GM13976 (cell line): ENCODE measurements around the gene ISOC1.

ENCODE experiments used
- DNase-seq: peaks from one replicate; pipeline ENCODE4 v3.0.0; 2012; ENCODE audit warnings: low spot score
- CTCF ChIP-seq: IDR thresholded peaks from 2 replicates; pipeline ENCODE4 v1.5.1; 2012; ENCODE audit warnings: borderline replicate concordance, mild to moderate bottlenecking; ENCODE audit not compliant: insufficient read depth; ENCODE audit errors: extremely low read depth, missing control alignments, control extremely low read depth
- in situ Hi-C: fragments of 300-500 bp; cut with MboI; formaldehyde crosslinking; loops from one replicate; pipeline ENCODE4 v1.12.0; 2022; ENCODE audit warnings: low sequenced_read_pairs, mixed read lengths, inconsistent platforms; ENCODE audit not compliant: unreplicated experiment

The ISOC1 gene

GRCh38 chr5:129125819-129126218, 31.3 kb downstream of the ISOC1 start:
- TF ChIP-seq CTCF: no peak
- in situ Hi-C loops: loop anchor here (25.0 kb wide), 1 partner anchor 214 kb away; no protein-coding TSS in a partner anchor
- peak; percentile 27 for DNase-seq

GRCh38 chr5:129133553-129133952, 39.0 kb downstream of the ISOC1 start:
- TF ChIP-seq CTCF: no peak
- DNase-seq: no peak
- in situ Hi-C loops: loop anchor here (25.0 kb wide), 1 partner anchor 221 kb away; no protein-coding TSS in a partner anchor

- TF ChIP-seq CTCF: no peak
- no peak for DNase-seq
- in situ Hi-C loops: loop anchor here (25.0 kb wide), 1 partner anchor 223 kb away; no protein-coding TSS in a partner anchor
Observed at GRCh38 chr5:129135633-129136032, 41.1 kb downstream of the ISOC1 start.

- in situ Hi-C loops: loop anchor here (25.0 kb wide), 1 partner anchor 225 kb away; no protein-coding TSS in a partner anchor
- no peak for DNase-seq
- TF ChIP-seq CTCF: no peak
Observed at GRCh38 chr5:129137637-129138036, 43.1 kb downstream of the ISOC1 start.

- in situ Hi-C loops: loop anchor here (25.0 kb wide), 1 partner anchor 229 kb away; no protein-coding TSS in a partner anchor
- no peak for TF ChIP-seq CTCF
Observed at GRCh38 chr5:129141078-129141477, 46.5 kb downstream of the ISOC1 start.

GRCh38 chr5:129141696-129142095, 47.1 kb downstream of the ISOC1 start:
- no peak for DNase-seq
- no peak for TF ChIP-seq CTCF
- in situ Hi-C loops: loop anchor here (25.0 kb wide), 1 partner anchor 229 kb away; no protein-coding TSS in a partner anchor

More at GRCh38 chr5:129141078-129141477, 46.5 kb downstream of the ISOC1 start:
- no peak for DNase-seq
